DMS114 treated with DMSO at 0.1 percent for 48 hours (cell line): ENCODE results near the gene SHROOM1.
"Not testable (repeated sequence)": the region's sequence is repeated elsewhere in the genome, so short reads cannot be mapped to it uniquely, and the experiment has no call there.

Experiments used
- DNase-seq: peaks from one replicate; lab custom pipeline; 2025; ENCODE audit not compliant: unreplicated experiment; lab: John Stamatoyannopoulos, UW

The SHROOM1 gene

GRCh38 chr5:132830436-132831094 lies at the start of gene SHROOM1:
Gene SHROOM1, minus strand, starts transcription at chr5:132830647. Its CDS starts 4,507 bp downstream, at chr5:132826140.
- no peak for DNase-seq

GRCh38 chr5:132877938-132878337 lies 47.5 kb upstream of the SHROOM1 start:
- DNase-seq: no peak

GRCh38 chr5:132877466-132877865 lies 47.0 kb upstream of the SHROOM1 start:
- no peak for DNase-seq

- DNase-seq: no peak
These were observed 45.7 kb upstream of the SHROOM1 start for GRCh38 chr5:132876020-132876759.

- DNase-seq: no peak
These were observed 43.5 kb upstream of the SHROOM1 start for GRCh38 chr5:132873930-132874271.

GRCh38 chr5:132873119-132873929 lies 42.9 kb upstream of the SHROOM1 start, which contains the start of gene LEAP2:
Gene LEAP2, plus strand, starts transcription at chr5:132873668. Its CDS starts 27 bp downstream, at chr5:132873695.
- DNase-seq: no peak

GRCh38 chr5:132872788-132873118 lies 42.3 kb upstream of the SHROOM1 start:
- no peak for DNase-seq

- DNase-seq: no peak
These were observed 41.2 kb upstream of the SHROOM1 start for GRCh38 chr5:132871459-132872284.

GRCh38 chr5:132870801-132871200 lies 40.4 kb upstream of the SHROOM1 start:
- no peak for DNase-seq

- DNase-seq: no peak
These were observed 38.3 kb upstream of the SHROOM1 start for GRCh38 chr5:132868754-132869153.

- no peak for DNase-seq
These were observed 36.6 kb upstream of the SHROOM1 start for GRCh38 chr5:132867046-132867451.

GRCh38 chr5:132866342-132867045 lies 36.0 kb upstream of the SHROOM1 start, which contains the start of the genes GDF9 and UQCRQ:
Gene GDF9, minus strand, starts transcription at chr5:132866469. Its CDS starts 1,936 bp downstream, at chr5:132864533.
Gene UQCRQ, plus strand, starts transcription at chr5:132866642. Its CDS starts 240 bp downstream, at chr5:132866882.
- peak; percentile 98 for DNase-seq

- no peak for DNase-seq
These were observed 35.4 kb upstream of the SHROOM1 start for GRCh38 chr5:132865668-132866341.

- DNase-seq: no peak
These were observed 30.3 kb upstream of the SHROOM1 start for GRCh38 chr5:132860742-132861141.

GRCh38 chr5:132859889-132860437 lies 29.5 kb upstream of the SHROOM1 start:
- no peak for DNase-seq

GRCh38 chr5:132856011-132856410 lies 25.6 kb upstream of the SHROOM1 start:
- DNase-seq: no peak

- DNase-seq: not testable (repeated sequence)
These were observed 24.5 kb upstream of the SHROOM1 start for GRCh38 chr5:132854992-132855391.

- DNase-seq: no peak
These were observed 23.9 kb upstream of the SHROOM1 start for GRCh38 chr5:132854301-132854700.

- no peak for DNase-seq
These were observed 23.3 kb upstream of the SHROOM1 start for GRCh38 chr5:132853790-132854189.
